Measurements from ENCODE around the gene PARD6B.
"Not testable (repeated sequence)": the region's sequence is repeated elsewhere in the genome, so short reads cannot be mapped to it uniquely, and the experiment has no call there.

DNA sequence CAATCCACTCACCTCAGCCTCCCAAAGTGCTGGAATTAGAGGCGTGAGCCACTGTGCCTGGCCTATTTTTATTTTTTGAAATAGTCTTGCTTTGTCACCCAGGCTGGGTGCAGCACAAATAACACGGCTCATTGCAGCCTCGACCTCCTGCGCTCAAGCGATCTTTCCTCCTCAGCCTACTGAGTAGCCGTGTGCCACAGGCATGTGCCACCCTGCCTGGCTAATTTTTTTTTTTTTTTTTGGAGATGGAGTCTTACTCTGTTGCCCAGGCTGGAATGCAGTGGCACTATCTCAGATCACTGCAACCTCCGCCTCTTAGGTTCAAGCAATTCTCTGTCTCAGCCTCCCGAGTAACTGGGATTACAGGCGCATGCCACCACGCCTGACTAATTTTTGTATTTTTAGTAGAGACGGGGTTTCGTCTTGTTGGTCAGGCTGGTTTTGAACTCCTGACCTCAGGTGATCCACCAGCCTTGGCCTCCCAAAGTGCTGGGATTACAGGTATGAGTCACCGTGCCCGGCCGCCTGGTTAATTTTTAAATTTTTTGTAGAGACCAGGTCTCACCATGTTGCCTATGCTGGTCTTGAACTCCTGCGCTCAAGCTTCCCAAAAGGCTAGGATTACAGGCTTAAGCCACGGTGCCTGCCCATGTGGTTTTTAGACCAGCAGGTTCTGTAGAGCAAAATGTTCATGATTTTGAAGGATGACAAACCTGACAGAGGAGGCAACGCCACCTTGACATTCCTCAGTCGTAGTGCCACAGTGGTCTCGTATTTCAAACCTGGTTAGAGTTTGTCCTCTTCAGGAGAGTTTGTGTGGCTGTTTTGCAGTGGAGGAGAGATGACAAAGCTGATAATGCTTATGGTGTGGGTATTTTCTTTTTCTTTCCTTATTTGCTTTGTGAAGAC, 32.4 kb downstream of the PARD6B start:
- TF ChIP-seq, protein P1, sequence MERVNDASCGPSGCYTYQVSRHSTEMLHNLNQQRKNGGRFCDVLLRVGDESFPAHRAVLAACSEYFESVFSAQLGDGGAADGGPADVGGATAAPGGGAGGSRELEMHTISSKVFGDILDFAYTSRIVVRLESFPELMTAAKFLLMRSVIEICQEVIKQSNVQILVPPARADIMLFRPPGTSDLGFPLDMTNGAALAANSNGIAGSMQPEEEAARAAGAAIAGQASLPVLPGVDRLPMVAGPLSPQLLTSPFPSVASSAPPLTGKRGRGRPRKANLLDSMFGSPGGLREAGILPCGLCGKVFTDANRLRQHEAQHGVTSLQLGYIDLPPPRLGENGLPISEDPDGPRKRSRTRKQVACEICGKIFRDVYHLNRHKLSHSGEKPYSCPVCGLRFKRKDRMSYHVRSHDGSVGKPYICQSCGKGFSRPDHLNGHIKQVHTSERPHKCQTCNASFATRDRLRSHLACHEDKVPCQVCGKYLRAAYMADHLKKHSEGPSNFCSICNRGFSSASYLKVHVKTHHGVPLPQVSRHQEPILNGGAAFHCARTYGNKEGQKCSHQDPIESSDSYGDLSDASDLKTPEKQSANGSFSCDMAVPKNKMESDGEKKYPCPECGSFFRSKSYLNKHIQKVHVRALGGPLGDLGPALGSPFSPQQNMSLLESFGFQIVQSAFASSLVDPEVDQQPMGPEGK (CRISPR knock-in tag; IDR thresholded peaks at IDR 0.05; ENCODE audit: borderline replicate concordance) = not testable (repeated sequence)
- TF ChIP-seq ESRRG (CRISPR knock-in tag; IDR thresholded peaks at IDR 0.05) = not testable (repeated sequence)
- TF ChIP-seq, protein P2, sequence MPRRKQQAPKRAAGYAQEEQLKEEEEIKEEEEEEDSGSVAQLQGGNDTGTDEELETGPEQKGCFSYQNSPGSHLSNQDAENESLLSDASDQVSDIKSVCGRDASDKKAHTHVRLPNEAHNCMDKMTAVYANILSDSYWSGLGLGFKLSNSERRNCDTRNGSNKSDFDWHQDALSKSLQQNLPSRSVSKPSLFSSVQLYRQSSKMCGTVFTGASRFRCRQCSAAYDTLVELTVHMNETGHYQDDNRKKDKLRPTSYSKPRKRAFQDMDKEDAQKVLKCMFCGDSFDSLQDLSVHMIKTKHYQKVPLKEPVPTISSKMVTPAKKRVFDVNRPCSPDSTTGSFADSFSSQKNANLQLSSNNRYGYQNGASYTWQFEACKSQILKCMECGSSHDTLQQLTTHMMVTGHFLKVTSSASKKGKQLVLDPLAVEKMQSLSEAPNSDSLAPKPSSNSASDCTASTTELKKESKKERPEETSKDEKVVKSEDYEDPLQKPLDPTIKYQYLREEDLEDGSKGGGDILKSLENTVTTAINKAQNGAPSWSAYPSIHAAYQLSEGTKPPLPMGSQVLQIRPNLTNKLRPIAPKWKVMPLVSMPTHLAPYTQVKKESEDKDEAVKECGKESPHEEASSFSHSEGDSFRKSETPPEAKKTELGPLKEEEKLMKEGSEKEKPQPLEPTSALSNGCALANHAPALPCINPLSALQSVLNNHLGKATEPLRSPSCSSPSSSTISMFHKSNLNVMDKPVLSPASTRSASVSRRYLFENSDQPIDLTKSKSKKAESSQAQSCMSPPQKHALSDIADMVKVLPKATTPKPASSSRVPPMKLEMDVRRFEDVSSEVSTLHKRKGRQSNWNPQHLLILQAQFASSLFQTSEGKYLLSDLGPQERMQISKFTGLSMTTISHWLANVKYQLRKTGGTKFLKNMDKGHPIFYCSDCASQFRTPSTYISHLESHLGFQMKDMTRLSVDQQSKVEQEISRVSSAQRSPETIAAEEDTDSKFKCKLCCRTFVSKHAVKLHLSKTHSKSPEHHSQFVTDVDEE (CRISPR knock-in tag; IDR thresholded peaks at IDR 0.05) = not testable (repeated sequence)
- TF ChIP-seq, protein P3, sequence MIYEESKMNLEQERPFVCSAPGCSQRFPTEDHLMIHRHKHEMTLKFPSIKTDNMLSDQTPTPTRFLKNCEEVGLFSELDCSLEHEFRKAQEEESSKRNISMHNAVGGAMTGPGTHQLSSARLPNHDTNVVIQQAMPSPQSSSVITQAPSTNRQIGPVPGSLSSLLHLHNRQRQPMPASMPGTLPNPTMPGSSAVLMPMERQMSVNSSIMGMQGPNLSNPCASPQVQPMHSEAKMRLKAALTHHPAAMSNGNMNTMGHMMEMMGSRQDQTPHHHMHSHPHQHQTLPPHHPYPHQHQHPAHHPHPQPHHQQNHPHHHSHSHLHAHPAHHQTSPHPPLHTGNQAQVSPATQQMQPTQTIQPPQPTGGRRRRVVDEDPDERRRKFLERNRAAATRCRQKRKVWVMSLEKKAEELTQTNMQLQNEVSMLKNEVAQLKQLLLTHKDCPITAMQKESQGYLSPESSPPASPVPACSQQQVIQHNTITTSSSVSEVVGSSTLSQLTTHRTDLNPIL (CRISPR knock-in tag; IDR thresholded peaks at IDR 0.05; ENCODE audit: low read depth) = not testable (repeated sequence)
